Fibroblast of the aortic adventitia (primary cell): Measurements from ENCODE around the gene KDM4E. TPM values are rescaled to one million over a fixed set of nuclear protein-coding genes. Genes with fewer than 3 reads are reported as not detected.
"Not testable (repeated sequence)": the region's sequence is repeated elsewhere in the genome, so short reads cannot be mapped to it uniquely, and the experiment has no call there.

Experiments used
- DNase-seq: peaks from one replicate; pipeline ENCODE4 v3.0.0-alpha.2; 2010; ENCODE audit warnings: low read depth
- H3K4me3 ChIP-seq: 2 replicates; pipeline ENCODE4 v1.5.1; 2011; ENCODE audit warnings: low read depth, mild to moderate bottlenecking, control low read depth, low read length, moderate library complexity
- CTCF ChIP-seq: IDR thresholded peaks from 2 replicates; pipeline ENCODE4 v1.5.1; 2011; ENCODE audit warnings: mild to moderate bottlenecking, low read length, control low read depth, inconsistent platforms; ENCODE audit not compliant: insufficient read depth
- total RNA-seq: library from RNA; depleted of rRNA; stranded (reverse); fragments of >200 nt; gene quantifications from 2 replicates; pipeline ENCODE4 v1.2.3, GENCODE V29; 2012; ENCODE audit warnings: low replicate concordance

KDM4E gene
- total RNA-seq, 1 donor = not detected

GRCh38 chr11:95003716-95004115 is 21.3 kb upstream of the KDM4E start:
- DNase-seq = no peak
- no peak for TF ChIP-seq CTCF
- H3K4me3 ChIP-seq = no peak overlapping the region

- TF ChIP-seq CTCF = no peak
- no peak for DNase-seq
- no peak overlapping the region for H3K4me3 ChIP-seq
Observed at GRCh38 chr11:95005642-95006041, 19.4 kb upstream of the KDM4E start.

- no peak overlapping the region for H3K4me3 ChIP-seq
- DNase-seq = no peak
- TF ChIP-seq CTCF = no peak
Observed at GRCh38 chr11:95011376-95011775, 13.7 kb upstream of the KDM4E start.

- DNase-seq = no peak
- no peak overlapping the region for H3K4me3 ChIP-seq
- no peak for TF ChIP-seq CTCF
Observed at GRCh38 chr11:95014184-95014821, 10.8 kb upstream of the KDM4E start.

- H3K4me3 ChIP-seq = no peak overlapping the region
- TF ChIP-seq CTCF = no peak
- DNase-seq = no peak
Observed at GRCh38 chr11:95016139-95016538, 8.9 kb upstream of the KDM4E start.

- DNase-seq, H3K4me3 ChIP-seq: not testable (repeated sequence)
Observed at GRCh38 chr11:95021468-95021867, 3.6 kb upstream of the KDM4E start.

GRCh38 chr11:95025594-95025993 is 536 bp downstream of the KDM4E start:
- H3K4me3 ChIP-seq, DNase-seq: not testable (repeated sequence)

GRCh38 chr11:95028357-95028756 is 3.3 kb downstream of the KDM4E start:
- H3K4me3 ChIP-seq = no peak overlapping the region
- TF ChIP-seq CTCF = no peak
- DNase-seq = no peak
